Esophagus muscularis mucosa (tissue), 4 donors: ENCODE results near the gene SAMD4A. TPM values are rescaled to one million over a fixed set of nuclear protein-coding genes. Genes with fewer than 3 reads are reported as not detected.

ENCODE experiments used
- DNase-seq: peaks from one replicate; pipeline ENCODE4 v3.0.0-alpha.2; 2017; ENCODE audit errors: extremely low spot score
- H3K27ac ChIP-seq, 4 donors: fragments of 200-600 bp; sonication (generic); replicated peaks in 1 of 4; 1 replicate in 3 of 4; 2 replicates in 1 of 4; pipeline ENCODE4 v1.5.1; 2016 to 2019; ENCODE audit warnings: mild to moderate bottlenecking in 1 of 4
- H3K27me3 ChIP-seq, 4 donors: fragments of 200-600 bp; sonication (generic); one replicate each; pipeline versions ENCODE4 v1.5.1 to v1.6.0; 2016 to 2019
- H3K36me3 ChIP-seq, 4 donors: fragments of 200-600 bp; sonication (generic); one replicate each; pipeline ENCODE4 v1.5.1; 2016 to 2019
- H3K4me1 ChIP-seq, 4 donors: fragments of 200-600 bp; sonication (generic); one replicate each; pipeline ENCODE4 v1.5.1; 2016 to 2019
- H3K4me3 ChIP-seq, 4 donors: fragments of 200-600 bp; sonication (generic); 1 replicate in 2 of 4; 2 replicates in 2 of 4; pipeline ENCODE4 v1.5.1; 2016 to 2019; ENCODE audit warnings: mild to moderate bottlenecking in 4 of 4, moderate library complexity in 1 of 4
- H3K9me3 ChIP-seq, 4 donors: fragments of 200-600 bp; sonication (generic); 1 replicate in 3 of 4; 2 replicates in 1 of 4; pipeline ENCODE4 v1.5.1; 2016 to 2019
- CTCF ChIP-seq, 3 experiments: fragments of 200-600 bp in 2 of 3; fragments of 450-650 bp in 1 of 3; sonication (generic) in 2 of 3; IDR thresholded peaks; one replicate each; pipeline ENCODE4 v1.5.1; 2017 to 2019; ENCODE audit warnings: antibody characterized with exemption in 3 of 3, mild to moderate bottlenecking in 2 of 3, moderate library complexity in 1 of 3
- EP300 ChIP-seq: sonication (generic); formaldehyde crosslinking; IDR thresholded peaks from one replicate; pipeline ENCODE4 v1.6.1; 2017; ENCODE audit warnings: antibody characterized with exemption
- POLR2A ChIP-seq: fragments of 450-650 bp; IDR thresholded peaks from one replicate; pipeline ENCODE4 v1.6.1; 2017; ENCODE audit warnings: antibody characterized with exemption, moderate library complexity, mild to moderate bottlenecking, low read depth
- POLR2AphosphoS5 ChIP-seq, 2 donors: sonication (generic); formaldehyde crosslinking; IDR thresholded peaks; one replicate each; pipeline ENCODE4 v1.6.1; 2017; ENCODE audit warnings: antibody characterized with exemption in 2 of 2
- WGBS: methylation state at CpG from one replicate; pipeline ENCODE4 v1.1.5; 2018; 5-methylcytosine and 5-hydroxymethylcytosine counted together
- intact Hi-C: fragments of 100-400 bp; cut with DNase I; formaldehyde crosslinking; loops from one replicate; pipeline ENCODE4 v1.15.1; 2023
- total RNA-seq, 4 donors: library from RNA; depleted of rRNA; stranded (reverse); fragments of >200 nt; gene quantifications; one replicate each; pipeline versions ENCODE4 v1.1.0 to v1.2.1, GENCODE V29; 2016

SAMD4A gene
- total RNA-seq, 4 donors from 2014 or later = 76.8 to 123 (median 97.0) TPM

- Histone ChIP-seq H3K27me3 (no peaks in the 10 kb centered on the region), H3K4me3 (no peak overlapping the region), H3K27ac (no peak overlapping the region), H3K9me3 (no peaks in the 10 kb centered on the region), H3K36me3 (no peaks in the 10 kb centered on the region), H3K4me1 (peaks cover 0 to 5% (median 0%) of the 10 kb centered on the region in 4 donors)
- no peak for DNase-seq
- TF ChIP-seq CTCF (IDR thresholded peaks at IDR 0.05) = no peak
- TF ChIP-seq EP300 = no peak
- TF ChIP-seq POLR2AphosphoS5 (IDR thresholded peaks at IDR 0.05) = no peak
- TF ChIP-seq POLR2A = no peak
- WGBS = 65% methylated on average over 2 of the region's 2 CpGs
- intact Hi-C loops = no loop called here
These were observed 269.3 kb downstream of the SAMD4A start for GRCh38 chr14:54836231-54836630.

- no peaks in the 10 kb centered on the region for H3K9me3 ChIP-seq
- H3K27me3 ChIP-seq = no peaks in the 10 kb centered on the region
- no peak for TF ChIP-seq POLR2AphosphoS5 (IDR thresholded peaks at IDR 0.05)
- TF ChIP-seq CTCF (IDR thresholded peaks at IDR 0.05) = no peak
- no peak for TF ChIP-seq POLR2A
- TF ChIP-seq EP300 = no peak
- H3K4me3 ChIP-seq = no peak overlapping the region
- no peaks in the 10 kb centered on the region for H3K36me3 ChIP-seq
- no peak for DNase-seq
- no peak overlapping the region for H3K27ac ChIP-seq
- intact Hi-C loops = no loop called here
- 90% methylated on average over 1 of the region's 2 CpGs for WGBS
- peaks cover 0 to 5% (median 0%) of the 10 kb centered on the region in 4 donors for H3K4me1 ChIP-seq
These were observed 270.7 kb downstream of the SAMD4A start for GRCh38 chr14:54837508-54838149.

GRCh38 chr14:54838931-54839512 is 272.1 kb downstream of the SAMD4A start:
- WGBS = 90% methylated on average over 10 of the region's 10 CpGs
- no peak overlapping the region for H3K4me3 ChIP-seq
- no peak for DNase-seq
- no peaks in the 10 kb centered on the region for H3K36me3 ChIP-seq
- H3K9me3 ChIP-seq = no peaks in the 10 kb centered on the region
- no peaks in the 10 kb centered on the region for H3K27me3 ChIP-seq
- no peak overlapping the region for H3K27ac ChIP-seq
- TF ChIP-seq POLR2AphosphoS5 (IDR thresholded peaks at IDR 0.05) = no peak
- TF ChIP-seq CTCF (IDR thresholded peaks at IDR 0.05) = no peak
- TF ChIP-seq EP300 = no peak
- no peak for TF ChIP-seq POLR2A
- peaks cover 0 to 5% (median 0%) of the 10 kb centered on the region in 4 donors for H3K4me1 ChIP-seq
- intact Hi-C loops = no loop called here

- no peak for TF ChIP-seq POLR2A
- peak; percentile 12 to 25 for TF ChIP-seq POLR2AphosphoS5 (IDR thresholded peaks at IDR 0.05)
- no peaks in the 10 kb centered on the region for H3K27me3 ChIP-seq
- H3K27ac ChIP-seq = peak overlapping the region in 3 of 4 donors; percentile 14 to 33 (median 21)
- intact Hi-C loops = no loop called here
- H3K36me3 ChIP-seq = no peaks in the 10 kb centered on the region
- H3K9me3 ChIP-seq = no peaks in the 10 kb centered on the region
- 76% methylated on average over 3 of the region's 3 CpGs for WGBS
- H3K4me3 ChIP-seq = no peak overlapping the region
- DNase-seq = no peak
- peaks cover 0 to 5% (median 0%) of the 10 kb centered on the region in 4 donors for H3K4me1 ChIP-seq
These were observed 272.8 kb downstream of the SAMD4A start for GRCh38 chr14:54839701-54840119.

GRCh38 chr14:54840336-54840735 is 273.4 kb downstream of the SAMD4A start:
- TF ChIP-seq POLR2AphosphoS5 (IDR thresholded peaks at IDR 0.05) (no peak), CTCF (IDR thresholded peaks at IDR 0.05) (no peak), POLR2A (no peak), EP300 (no peak)
- peak overlapping the region in 3 of 4 donors; percentile 14 to 33 (median 21) for H3K27ac ChIP-seq
- 71% methylated on average over 3 of the region's 3 CpGs for WGBS
- H3K4me1 ChIP-seq = peaks cover 0 to 5% (median 0%) of the 10 kb centered on the region in 4 donors
- no peaks in the 10 kb centered on the region for H3K27me3 ChIP-seq
- no peak overlapping the region for H3K4me3 ChIP-seq
- H3K36me3 ChIP-seq = no peaks in the 10 kb centered on the region
- intact Hi-C loops = no loop called here
- no peak for DNase-seq
- no peaks in the 10 kb centered on the region for H3K9me3 ChIP-seq
